ENCODE data around the gene CELSR1. TPM values are rescaled to one million over a fixed set of nuclear protein-coding genes. Genes with fewer than 3 reads are reported as not detected.
A peak's percentile ranks its signal among the peaks of the same experiment; 100 is the strongest.

The CELSR1 gene
- total RNA-seq, 3 donors from 2014 or later, result 0.22 to 0.63 (median 0.38) TPM

DNA sequence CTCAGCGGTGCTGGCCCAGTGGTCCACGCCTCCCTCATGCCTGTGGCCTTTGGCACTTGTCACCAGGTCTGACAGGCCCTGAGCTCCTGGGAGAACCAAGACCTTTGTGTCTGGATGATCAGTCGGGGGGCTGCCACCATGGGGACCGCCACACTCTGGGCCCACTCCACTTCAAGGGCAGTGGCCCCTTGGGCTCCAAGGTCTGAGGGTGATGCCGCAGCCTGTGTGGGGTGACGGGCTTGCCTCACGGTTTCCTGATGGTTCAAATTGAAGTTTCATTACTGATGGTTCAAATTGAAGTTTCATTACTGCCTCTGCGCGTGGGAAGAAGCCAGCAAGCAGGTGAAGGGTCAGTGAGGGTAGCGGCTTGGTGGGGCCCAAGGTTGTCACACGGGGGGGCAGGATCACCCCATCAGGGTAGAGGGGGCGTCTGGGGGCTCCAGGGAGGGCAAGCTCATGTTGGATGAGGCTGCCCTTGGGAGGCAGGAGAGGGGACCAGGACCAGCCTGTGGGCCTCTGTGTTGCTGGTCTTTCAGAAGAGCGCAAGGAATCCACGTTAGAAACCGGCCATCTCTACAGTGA is 174.4 kb downstream of the CELSR1 start:
- no peak overlapping the region for H3K4me3 Mint-ChIP-seq
- H3K4me1 Mint-ChIP-seq (ENCODE audit: low read depth), result peaks cover 7% of the 10 kb centered on the region
- no peak for DNase-seq
- ATAC-seq, result no peak
- no peaks in the 10 kb centered on the region for H3K9me3 Mint-ChIP-seq
- peaks cover 9% of the 10 kb centered on the region for H3K36me3 Mint-ChIP-seq (ENCODE audit: insufficient read depth)
- H3K27me3 Mint-ChIP-seq (ENCODE audit: low read depth), result peaks cover 3% of the 10 kb centered on the region

- H3K4me3 Mint-ChIP-seq, result no peak overlapping the region
- peaks cover 3% of the 10 kb centered on the region for H3K27me3 Mint-ChIP-seq (ENCODE audit: low read depth)
- ATAC-seq, result no peak
- H3K36me3 Mint-ChIP-seq (ENCODE audit: insufficient read depth), result peaks cover 12% of the 10 kb centered on the region
- peaks cover 4% of the 10 kb centered on the region for H3K4me1 Mint-ChIP-seq (ENCODE audit: low read depth)
- H3K9me3 Mint-ChIP-seq, result no peaks in the 10 kb centered on the region
- DNase-seq, result no peak
These were observed 175.1 kb downstream of the CELSR1 start for GRCh38 chr22:46362203-46362933.

- DNase-seq, result no peak
- Mint-ChIP-seq H3K27me3 (ENCODE audit: low read depth) (peaks cover 3% of the 10 kb centered on the region), H3K4me3 (no peak overlapping the region), H3K9me3 (no peaks in the 10 kb centered on the region), H3K4me1 (ENCODE audit: low read depth) (peaks cover 4% of the 10 kb centered on the region), H3K36me3 (ENCODE audit: insufficient read depth) (peaks cover 14% of the 10 kb centered on the region)
- no peak for ATAC-seq
These were observed 175.6 kb downstream of the CELSR1 start for GRCh38 chr22:46361826-46362202.

DNA sequence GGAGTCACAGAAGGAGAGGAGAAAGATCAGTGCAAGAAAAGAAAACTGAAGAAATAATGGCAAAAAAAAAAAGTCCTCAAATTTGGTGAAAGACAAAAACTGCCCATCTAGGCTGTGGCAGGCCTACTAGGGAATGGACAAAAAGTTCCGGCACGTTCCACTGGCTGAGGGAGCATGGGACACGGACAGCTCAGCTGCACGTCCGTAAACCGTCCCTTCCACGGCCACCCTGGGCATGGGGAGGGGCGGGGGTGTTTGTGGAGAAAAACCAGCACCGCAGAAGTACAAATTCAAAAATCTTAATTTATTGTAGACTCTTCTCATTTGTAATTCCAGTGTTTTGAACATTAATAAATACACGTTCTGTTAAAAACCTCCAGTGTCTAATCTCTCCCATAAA is 176.5 kb downstream of the CELSR1 start:
- no peak overlapping the region for H3K4me3 Mint-ChIP-seq
- H3K27me3 Mint-ChIP-seq (ENCODE audit: low read depth), result peaks cover 3% of the 10 kb centered on the region
- no peak for ATAC-seq
- DNase-seq, result no peak
- H3K4me1 Mint-ChIP-seq (ENCODE audit: low read depth), result peaks cover 4% of the 10 kb centered on the region
- H3K9me3 Mint-ChIP-seq, result no peaks in the 10 kb centered on the region
- peaks cover 14% of the 10 kb centered on the region for H3K36me3 Mint-ChIP-seq (ENCODE audit: insufficient read depth)

- Mint-ChIP-seq H3K36me3 (ENCODE audit: insufficient read depth) (peaks cover 19% of the 10 kb centered on the region), H3K4me1 (ENCODE audit: low read depth) (peaks cover 4% of the 10 kb centered on the region), H3K27me3 (ENCODE audit: low read depth) (peaks cover 3% of the 10 kb centered on the region), H3K9me3 (no peaks in the 10 kb centered on the region), H3K4me3 (no peak overlapping the region)
- DNase-seq (no peak), ATAC-seq (no peak)
These were observed 177.3 kb downstream of the CELSR1 start for GRCh38 chr22:46360097-46360496.

DNA sequence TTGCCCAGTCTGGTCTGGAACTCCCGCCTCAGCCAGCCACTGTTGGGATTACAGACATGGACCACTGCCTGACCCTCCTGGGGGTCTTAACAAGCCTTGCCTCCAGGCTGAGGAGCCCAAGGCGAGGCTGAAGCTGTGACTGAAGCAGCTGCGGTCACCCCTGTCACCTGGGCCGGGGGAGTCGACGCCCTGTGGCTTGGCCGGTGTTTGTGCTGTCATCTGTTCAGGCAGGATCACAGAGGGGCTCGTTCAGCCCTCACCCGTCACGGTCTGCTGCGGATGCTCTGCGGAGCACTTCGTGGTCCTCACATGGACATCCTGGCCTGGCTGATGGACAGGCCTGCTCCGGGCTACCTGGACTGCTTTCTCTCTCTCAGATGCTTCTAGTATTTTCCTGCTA is 178.1 kb downstream of the CELSR1 start:
- Mint-ChIP-seq H3K27me3 (ENCODE audit: low read depth) (peaks cover 3% of the 10 kb centered on the region), H3K4me3 (no peak overlapping the region), H3K36me3 (ENCODE audit: insufficient read depth) (peaks cover 19% of the 10 kb centered on the region), H3K9me3 (no peaks in the 10 kb centered on the region), H3K4me1 (ENCODE audit: low read depth) (peaks cover 4% of the 10 kb centered on the region)
- ATAC-seq (no peak), DNase-seq (no peak)

DNA sequence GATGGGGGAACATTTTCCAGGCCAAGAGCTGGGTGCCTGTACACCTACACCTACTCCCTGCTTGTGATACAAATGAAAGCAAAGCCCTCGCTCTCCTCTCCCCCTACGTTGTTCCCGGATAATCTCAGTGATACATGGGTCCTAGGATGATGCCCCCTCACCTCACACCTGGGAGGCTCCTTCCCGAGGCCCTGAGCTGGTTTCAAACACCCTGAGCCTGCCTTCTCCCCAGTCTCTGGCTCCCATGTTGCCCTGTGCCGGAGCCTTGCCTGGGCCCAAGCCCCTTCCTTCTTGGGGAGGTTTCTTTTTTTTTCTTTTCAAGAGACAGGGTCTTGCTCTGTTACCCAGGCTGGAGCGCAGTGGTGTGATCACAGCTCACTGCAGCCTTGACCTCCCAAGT is 178.7 kb downstream of the CELSR1 start:
- ATAC-seq, result no peak
- H3K4me3 Mint-ChIP-seq, result no peak overlapping the region
- no peak for DNase-seq
- peaks cover 4% of the 10 kb centered on the region for H3K4me1 Mint-ChIP-seq (ENCODE audit: low read depth)
- H3K36me3 Mint-ChIP-seq (ENCODE audit: insufficient read depth), result peaks cover 21% of the 10 kb centered on the region
- H3K27me3 Mint-ChIP-seq (ENCODE audit: low read depth), result peaks cover 3% of the 10 kb centered on the region
- H3K9me3 Mint-ChIP-seq, result no peaks in the 10 kb centered on the region

DNA sequence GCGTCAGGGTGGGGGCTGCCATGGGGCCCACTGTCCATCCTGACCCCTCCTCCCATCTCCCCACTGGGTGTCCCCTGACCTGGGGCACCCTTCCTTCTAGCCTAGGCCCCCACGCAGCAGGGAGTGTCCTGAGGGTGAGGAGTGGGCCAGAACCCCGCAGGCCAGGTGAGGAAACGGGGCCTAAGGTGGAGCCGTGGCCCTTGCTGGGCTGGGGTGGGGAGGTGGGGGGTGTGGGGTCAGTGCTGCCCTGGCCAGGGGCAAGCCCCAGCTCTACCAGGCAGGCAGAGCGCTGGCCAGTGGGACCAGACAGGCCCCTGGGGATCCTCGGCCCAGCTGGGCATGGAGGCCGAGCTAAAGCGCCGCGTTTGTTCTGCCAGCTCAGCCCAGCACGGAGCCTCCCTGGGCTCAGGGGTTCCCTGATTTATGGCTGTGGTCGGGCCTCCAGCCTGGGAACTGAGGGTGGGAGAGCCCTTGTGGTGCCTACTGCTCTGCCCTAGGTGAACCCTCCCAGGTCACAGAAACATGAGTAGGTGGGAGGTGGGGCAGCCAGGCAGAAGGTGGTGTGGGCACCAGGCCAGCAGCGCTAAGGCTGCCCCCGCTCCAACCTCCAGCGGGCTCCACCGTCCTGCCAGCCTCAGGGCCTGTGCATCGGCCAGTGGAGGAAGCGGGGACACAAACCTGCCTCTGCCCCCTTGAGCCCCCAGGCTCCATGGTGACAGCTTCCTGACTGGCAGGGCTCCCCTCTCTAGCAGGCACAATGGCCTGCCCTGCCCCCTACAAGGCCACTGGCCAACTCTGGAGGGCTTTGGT is 179.5 kb downstream of the CELSR1 start:
- DNase-seq (no peak), ATAC-seq (no peak)
- Mint-ChIP-seq H3K9me3 (no peaks in the 10 kb centered on the region), H3K4me3 (no peak overlapping the region), H3K36me3 (ENCODE audit: insufficient read depth) (peaks cover 24% of the 10 kb centered on the region), H3K4me1 (ENCODE audit: low read depth) (peaks cover 4% of the 10 kb centered on the region), H3K27me3 (ENCODE audit: low read depth) (peaks cover 1% of the 10 kb centered on the region)

- no peaks in the 10 kb centered on the region for H3K9me3 Mint-ChIP-seq
- no peaks in the 10 kb centered on the region for H3K27me3 Mint-ChIP-seq (ENCODE audit: low read depth)
- H3K36me3 Mint-ChIP-seq (ENCODE audit: insufficient read depth), result peaks cover 29% of the 10 kb centered on the region
These were observed 180.6 kb downstream of the CELSR1 start for GRCh38 chr22:46356496-46357480.

GRCh38 chr22:46355996-46356471 is 181.4 kb downstream of the CELSR1 start:
- no peak for DNase-seq
- ATAC-seq, result no peak
- Mint-ChIP-seq H3K4me3 (no peak overlapping the region), H3K36me3 (ENCODE audit: insufficient read depth) (peaks cover 30% of the 10 kb centered on the region), H3K27me3 (ENCODE audit: low read depth) (no peaks in the 10 kb centered on the region), H3K4me1 (ENCODE audit: low read depth) (no peaks in the 10 kb centered on the region), H3K9me3 (no peaks in the 10 kb centered on the region)

More at GRCh38 chr22:46356496-46357480, 180.6 kb downstream of the CELSR1 start:
- Mint-ChIP-seq H3K4me3 (no peak overlapping the region), H3K4me1 (ENCODE audit: low read depth) (no peaks in the 10 kb centered on the region)
- ATAC-seq (no peak), DNase-seq (no peak)

DNA sequence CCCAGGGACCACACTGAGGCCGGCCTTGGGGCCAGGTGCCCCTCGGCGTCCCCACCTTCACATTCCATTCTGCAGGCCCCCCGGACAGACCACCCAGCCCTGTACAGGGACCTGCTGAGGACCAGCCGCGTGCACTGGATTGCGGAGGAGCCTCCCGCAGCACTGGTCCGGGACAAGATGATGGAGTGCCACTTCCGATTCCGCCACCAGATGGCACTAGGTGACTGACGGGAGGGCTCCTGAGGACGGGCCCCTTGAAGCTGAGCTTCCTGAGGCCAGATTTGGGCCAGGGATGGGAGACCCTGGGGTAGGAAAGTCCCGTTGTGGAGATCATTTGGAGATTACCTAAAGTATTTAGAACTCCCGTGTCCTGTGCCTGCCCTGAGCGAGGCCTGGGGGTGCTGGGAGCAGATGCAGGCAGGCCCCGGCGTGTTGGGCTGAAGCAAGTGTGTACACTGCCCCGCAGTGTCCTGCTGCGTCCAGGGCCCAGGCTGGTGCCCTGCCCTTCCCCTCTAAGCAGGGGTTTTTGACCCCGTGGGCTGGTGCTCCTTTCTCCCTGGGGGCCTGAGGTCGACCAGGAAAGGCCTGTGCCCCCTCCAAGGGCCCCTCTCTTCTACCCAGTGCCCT is 181.9 kb downstream of the CELSR1 start:
- no peak overlapping the region for H3K4me3 Mint-ChIP-seq
- no peaks in the 10 kb centered on the region for H3K4me1 Mint-ChIP-seq (ENCODE audit: low read depth)
- DNase-seq, result peak; percentile 57
- peak; percentile 67 to 69 for ATAC-seq
- peaks cover 36% of the 10 kb centered on the region for H3K36me3 Mint-ChIP-seq (ENCODE audit: insufficient read depth)
- no peaks in the 10 kb centered on the region for H3K27me3 Mint-ChIP-seq (ENCODE audit: low read depth)
- H3K9me3 Mint-ChIP-seq, result no peaks in the 10 kb centered on the region

- Mint-ChIP-seq H3K4me1 (ENCODE audit: low read depth) (no peaks in the 10 kb centered on the region), H3K36me3 (ENCODE audit: insufficient read depth) (peaks cover 35% of the 10 kb centered on the region), H3K9me3 (no peaks in the 10 kb centered on the region), H3K4me3 (no peak overlapping the region), H3K27me3 (ENCODE audit: low read depth) (no peaks in the 10 kb centered on the region)
- ATAC-seq (no peak), DNase-seq (no peak)
These were observed 182.5 kb downstream of the CELSR1 start for GRCh38 chr22:46354993-46355305.

DNA sequence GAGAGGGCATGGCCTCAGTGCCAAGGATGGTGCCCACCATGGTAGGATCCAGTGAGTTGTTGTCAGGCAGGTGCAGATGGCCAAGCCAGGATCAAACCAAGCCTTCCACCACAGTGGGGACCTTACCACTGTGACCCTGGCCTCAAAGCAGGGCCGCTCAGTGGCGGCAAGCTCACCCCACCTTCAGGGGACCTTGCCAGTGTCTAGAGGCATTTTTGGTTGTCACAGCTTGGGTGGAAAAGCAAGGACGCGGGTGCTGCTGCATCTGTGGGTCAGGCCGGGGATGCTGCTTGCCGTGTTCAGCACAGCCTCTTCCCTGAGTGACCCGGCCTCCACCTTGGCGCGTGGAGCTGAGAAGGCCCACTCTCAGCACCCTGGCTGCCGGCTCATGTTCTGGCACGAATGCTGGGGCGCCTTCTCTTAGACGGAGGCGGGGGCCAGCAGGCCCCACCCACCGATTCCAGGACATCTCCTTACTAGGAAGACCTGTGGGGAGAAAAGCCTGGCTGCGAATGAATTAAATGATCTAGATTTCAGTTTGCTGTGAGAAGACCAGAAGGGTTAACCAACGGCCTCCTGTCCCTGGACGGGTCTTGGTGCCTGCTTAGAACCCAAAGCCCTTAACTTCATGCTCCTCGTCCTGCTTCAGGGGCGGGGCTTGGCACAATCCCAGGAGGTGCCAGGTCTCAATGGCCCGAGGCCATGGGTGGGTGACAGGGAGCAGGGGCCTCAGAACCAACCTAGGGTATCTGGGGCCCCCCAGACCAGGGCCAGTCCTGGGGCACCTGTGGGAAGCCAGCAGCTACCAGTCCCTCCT is 183.0 kb downstream of the CELSR1 start:
- Mint-ChIP-seq H3K27me3 (ENCODE audit: low read depth) (no peaks in the 10 kb centered on the region), H3K4me3 (no peak overlapping the region), H3K36me3 (ENCODE audit: insufficient read depth) (peaks cover 38% of the 10 kb centered on the region), H3K9me3 (no peaks in the 10 kb centered on the region), H3K4me1 (ENCODE audit: low read depth) (no peaks in the 10 kb centered on the region)
- DNase-seq (no peak), ATAC-seq (no peak)
